Activated T-cell treated with anti-CD3 and anti-CD28 coated beads for 4 hours (primary cell): ENCODE results near the gene USH1G.

Experiments
- DNase-seq: peaks from one replicate; pipeline ENCODE4 v3.0.0-alpha.2; 2020

USH1G gene

DNA sequence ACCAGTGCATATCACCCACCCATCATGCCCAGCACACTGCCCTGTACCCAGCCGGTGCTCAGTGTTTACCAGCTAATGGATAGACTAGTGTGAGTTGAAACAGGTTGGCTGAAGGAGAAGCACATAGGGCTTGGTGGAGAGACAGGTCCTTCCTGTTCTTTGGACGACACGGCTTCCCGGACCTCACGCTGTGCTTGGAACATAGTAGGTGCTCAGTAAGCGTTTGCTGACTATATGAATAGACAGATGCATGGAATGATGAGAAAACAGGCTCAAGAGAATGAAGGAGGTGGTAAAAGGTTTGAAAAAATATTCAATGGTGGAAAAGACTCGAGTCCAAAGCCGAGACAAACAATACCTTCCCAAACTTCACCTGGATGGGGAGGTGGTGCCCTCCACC lies 22.8 kb downstream of the USH1G start:
- DNase-seq: no peak

DNA sequence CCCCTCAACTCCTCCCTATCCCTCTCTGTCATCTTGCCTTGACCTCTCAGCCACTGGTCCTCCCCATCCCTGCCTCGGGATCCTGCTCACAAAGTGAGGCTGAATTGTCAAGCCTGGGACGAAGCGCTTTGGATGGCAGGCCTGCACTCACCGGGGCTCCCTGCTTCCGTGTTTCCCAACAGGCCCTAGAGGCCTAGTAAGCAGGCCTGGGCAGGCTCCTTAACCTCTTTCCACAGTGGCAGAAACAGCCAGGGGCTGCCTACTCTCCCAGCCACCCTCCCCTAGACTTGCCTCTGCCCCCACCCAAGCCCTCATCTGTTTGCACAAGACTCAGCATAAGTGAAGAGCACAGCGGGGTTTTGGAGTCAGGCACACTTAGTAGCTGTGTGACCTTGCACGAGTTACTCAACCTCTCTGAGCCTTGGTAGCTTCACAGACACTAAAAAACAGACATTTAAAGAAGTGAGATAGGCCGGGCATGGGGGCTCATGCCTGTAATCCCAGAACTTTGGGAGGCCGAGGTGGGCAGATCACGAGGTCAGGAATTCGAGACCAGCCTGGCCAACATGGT lies 24.6 kb downstream of the USH1G start:
- no peak for DNase-seq

DNA sequence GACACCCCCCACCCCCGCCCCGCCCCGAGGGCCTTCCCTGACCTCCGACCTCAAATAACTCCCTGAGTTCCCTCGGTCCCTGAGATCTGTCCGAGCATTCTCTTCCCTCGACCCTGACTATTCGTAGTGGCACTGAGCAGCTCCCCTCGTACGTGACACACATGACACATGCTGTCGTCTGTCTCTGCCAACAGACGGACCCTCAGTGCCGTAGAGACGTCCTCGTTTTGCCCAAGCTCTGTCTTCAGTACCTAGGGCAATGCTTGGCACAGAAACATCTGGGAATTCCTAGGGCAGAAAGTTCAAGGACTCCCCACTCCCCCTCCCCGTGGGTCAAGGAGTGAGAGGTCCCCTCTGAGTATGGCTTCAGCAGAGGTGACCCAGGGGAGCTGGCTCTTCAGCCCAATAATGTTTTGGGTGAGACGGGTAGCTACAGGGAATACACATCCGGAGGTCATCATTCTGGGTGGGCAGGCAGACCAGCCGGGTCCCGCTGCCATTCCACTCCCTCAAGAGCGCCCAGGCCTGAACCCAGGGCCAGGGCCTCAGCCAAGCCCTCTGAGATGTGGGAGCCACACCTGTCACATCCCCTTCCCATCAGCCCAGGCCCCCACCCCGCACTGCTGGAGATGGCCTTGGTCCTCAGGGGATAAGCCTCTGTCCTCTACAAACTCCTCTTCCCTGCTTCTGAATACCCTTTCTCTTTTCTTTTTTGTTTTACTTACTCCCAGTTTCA lies 29.0 kb downstream of the USH1G start:
- DNase-seq: no peak

DNA sequence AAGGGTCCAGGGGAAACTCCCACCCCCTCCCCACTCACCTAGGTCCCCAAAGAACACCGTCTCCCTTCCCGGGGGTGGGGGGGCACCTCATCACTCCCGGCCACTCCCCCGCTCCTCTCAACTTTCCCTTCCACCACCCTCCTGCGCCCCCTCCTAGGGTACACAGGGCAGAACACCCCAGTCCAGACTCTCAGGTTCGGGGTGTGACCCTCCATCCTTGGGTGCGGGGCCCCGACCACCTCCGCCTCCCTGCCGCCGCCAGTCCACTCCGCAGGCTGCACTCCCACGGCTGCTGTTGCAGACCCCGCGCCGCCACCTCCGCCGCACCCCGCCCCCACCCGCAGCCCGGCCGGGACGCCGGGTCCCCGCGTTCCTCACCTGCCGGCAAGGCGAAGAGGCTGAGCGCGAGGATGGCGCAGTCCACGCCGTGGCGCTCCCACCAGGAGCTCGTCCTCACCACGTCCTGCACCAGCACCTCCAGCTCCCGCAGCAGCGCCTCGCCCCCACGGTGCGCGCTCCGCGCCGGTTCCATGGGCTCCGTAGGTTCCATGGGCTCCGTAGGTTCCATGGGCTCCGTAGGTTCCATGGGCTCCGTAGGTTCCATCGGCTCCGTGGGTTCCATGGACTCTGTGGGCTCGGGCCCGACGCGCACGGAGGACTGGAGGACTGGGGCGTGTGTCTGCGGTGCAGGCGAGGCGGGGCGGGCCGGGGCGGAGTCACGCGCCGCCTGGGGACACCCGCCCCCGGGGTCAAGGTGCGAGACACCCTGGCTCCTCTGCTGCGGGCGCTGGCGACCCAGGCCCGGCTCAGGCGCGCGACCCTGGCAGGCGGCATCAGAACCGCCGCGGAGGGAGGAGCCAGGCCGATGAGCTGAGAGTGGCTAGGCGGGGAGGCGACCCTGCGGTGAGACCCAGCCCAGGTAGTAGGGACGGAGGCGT lies 29.8 kb downstream of the USH1G start, which contains the start of gene FADS6:
FADS6 (minus strand) TSS at position 660 of the 938 bp plus-strand sequence; CDS start at position 622, 38 bp downstream.
- no peak for DNase-seq

DNA sequence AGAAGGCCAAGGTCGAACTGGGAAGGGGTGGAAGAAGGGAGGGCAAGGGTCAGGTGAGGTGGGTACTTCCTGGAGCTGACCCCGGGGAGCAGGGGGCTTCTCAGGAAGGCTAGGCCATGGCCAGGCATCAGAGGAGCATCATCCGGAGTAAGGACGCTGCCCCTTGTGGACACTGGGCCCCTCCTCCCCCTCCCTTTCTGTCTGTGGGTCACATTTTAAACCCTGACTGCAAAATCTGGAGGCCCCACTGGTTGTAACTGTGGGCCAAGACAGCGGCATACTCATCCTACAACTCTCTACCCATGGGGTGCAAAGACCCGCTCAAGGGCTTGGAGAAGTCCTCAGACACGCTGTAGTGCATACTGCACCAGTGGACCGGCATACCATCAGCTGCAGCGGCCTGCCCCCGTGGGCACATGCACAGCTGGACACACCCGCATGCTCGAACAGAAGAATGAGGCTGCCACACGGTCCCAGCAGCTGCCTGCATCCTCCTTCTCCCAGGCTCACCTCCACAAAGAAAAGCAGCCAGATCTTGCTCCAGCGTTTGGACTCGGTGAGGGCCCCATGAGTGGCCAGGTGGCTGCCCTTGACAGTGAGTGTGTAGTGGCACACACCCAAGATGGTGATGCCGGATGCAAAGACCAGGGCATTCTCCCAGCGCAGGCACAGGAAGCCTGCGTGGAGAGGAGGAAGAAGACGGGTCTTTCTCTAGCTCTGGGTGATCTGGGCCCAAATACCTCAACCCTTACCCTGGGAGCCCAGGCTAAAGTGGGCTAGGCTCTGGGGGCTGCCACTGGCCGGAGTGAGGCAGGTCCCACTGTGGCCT lies 30.8 kb downstream of the USH1G start:
- DNase-seq: no peak

DNA sequence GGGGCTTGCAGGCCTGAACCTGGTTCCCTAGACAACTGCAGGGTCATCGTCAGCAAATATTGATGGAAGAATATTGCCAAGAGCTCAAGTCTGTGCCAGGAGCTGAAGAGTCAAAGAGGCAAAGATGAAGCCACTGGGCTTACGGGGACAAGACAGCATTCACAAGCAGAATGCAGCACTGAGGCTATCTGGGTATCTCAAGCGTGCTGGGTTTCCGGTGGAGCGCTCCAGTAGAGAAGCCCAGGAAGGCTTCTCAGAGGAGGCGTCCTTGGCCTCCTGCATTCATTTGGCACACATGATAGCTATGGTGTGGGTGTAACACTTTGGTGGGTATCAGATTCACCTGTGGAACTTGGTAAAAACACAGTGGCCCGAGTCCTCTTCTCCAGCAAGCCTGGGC lies 32.5 kb downstream of the USH1G start:
- DNase-seq: no peak

DNA sequence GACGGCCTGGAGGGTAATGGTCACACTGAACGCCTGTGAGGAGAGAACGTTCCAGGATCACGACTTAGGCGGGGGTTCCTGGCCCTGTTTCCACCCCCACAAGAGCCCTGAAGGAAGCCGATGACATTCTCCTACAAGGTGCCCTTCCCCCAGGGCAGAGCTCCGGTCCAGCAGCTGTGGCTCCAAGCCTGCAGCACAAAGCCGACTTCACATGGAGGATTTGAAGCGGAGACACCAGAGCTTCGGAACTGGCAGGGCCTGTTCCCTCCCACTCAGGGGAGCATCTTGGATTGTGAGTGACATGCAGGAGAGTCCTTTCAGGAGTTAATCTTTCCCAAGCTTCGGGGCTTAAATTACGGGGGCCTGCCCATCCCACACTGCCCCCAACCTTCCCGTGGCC lies 34.6 kb downstream of the USH1G start:
- DNase-seq: no peak

DNA sequence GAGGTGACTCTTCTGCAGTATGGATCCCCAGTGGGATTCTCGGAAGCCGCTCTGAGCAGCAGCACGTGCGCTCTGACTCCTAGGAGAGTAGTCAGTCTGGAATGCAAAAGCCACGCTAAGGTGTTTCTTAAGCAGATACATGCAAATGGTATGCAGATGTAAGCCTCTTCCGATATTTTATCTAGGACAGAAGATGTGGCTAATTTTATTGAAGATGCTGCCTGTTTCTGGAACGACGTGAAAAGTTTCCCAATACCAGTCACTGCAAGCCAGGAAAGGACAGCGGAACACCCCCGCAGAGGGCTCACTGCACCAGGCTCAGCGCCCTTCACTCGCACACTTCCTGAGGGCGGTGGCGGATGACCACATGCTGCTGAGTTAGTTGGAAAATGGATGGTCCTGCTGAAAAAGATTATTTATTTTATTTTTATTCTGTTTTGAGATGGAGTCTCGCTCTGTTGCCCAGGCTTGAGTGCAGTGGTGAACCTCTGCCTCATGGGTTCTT lies 39.8 kb downstream of the USH1G start:
- DNase-seq: no peak

DNA sequence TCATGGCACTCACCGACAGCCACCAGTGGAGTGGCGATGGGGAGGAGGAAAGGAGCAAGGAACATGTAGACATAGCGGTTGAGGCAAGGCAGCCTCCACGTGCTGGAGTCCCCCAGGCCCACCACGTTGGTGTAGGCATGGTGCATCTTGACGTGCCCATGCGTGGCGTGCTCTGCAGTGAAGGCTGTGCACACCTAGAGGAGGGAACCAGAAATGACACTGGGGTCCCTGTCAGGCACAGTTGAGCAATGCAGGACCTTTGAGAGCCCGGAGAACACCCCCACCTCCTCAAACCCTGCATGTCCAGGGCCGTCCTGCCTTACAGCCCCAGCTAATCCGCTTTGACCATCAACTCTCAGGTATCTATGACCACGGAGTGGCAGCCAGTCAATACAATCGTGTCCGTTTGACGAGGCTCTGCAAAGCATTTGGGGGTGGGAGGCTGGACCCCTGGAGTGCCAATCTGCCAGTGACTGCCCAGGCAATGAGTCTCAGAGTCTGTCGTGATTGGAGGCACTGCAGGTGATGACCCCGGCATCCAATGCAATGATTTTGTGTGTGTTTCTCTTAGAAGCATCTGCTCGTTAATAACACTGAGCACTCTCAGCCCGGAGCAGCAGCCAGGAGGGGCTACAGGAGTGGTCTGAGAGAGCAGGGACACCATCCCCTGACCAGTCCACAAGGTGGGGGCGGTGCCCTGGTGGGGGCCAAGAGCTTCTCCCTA lies 40.4 kb downstream of the USH1G start:
- DNase-seq: no peak

DNA sequence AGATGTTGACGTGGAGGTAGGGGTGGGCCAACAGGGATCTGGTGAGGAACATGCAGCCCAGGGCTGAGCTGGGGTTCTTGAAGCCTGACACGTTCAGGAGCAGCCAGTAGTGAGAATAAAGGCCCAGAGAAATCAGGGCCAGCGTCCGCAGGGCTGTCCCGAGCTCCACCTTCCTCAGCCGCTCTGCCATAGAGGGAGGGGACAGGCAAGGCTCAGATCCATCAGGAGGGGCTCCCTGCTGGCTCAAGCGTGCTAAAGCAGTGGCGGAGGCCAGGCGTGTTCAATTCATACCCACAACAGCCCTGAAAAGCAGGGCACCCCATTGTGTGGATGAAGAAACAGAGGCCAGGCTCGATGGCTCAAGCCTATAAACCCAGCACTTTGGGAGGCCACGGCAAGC lies 42.0 kb downstream of the USH1G start:
- no peak for DNase-seq

DNA sequence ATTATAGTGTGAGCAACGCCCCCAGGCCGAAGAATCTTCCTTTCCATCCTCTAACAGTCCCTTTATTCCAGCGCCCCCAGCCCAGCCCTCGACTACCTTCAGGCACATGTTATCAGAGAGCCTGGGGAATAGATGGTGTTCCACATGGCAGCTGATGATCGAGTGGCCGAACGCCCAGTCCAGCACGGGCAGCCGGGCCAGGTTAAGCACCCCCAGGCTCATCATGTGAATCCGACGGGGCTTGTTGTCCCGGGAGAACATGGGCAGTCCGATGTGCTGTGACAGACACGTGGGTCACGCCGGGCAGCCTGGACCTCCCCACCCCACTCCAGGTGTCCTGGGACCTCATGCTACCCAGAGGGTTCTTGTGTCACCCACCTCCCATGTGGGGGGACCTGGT lies 43.7 kb downstream of the USH1G start:
- DNase-seq: no peak

DNA sequence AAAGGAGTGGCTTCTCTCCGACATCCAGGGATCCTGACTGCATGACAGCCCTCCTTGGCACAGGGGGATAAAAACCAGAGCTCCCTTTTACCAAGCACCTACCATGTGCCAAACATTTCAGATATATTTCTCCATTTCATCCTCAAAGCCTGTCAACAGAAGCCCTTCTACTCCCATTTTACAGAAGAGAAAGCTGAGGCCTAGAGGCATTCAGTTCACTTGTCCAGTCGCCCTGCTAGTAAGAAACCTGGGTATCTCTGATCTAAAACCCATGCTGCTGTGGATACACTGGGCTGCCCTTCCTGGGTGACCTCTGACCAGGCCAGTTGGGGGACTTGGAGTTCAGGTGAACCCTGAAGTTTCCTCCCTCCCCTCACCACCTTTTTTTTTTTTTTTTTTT lies 44.4 kb downstream of the USH1G start:
- no peak for DNase-seq

DNA sequence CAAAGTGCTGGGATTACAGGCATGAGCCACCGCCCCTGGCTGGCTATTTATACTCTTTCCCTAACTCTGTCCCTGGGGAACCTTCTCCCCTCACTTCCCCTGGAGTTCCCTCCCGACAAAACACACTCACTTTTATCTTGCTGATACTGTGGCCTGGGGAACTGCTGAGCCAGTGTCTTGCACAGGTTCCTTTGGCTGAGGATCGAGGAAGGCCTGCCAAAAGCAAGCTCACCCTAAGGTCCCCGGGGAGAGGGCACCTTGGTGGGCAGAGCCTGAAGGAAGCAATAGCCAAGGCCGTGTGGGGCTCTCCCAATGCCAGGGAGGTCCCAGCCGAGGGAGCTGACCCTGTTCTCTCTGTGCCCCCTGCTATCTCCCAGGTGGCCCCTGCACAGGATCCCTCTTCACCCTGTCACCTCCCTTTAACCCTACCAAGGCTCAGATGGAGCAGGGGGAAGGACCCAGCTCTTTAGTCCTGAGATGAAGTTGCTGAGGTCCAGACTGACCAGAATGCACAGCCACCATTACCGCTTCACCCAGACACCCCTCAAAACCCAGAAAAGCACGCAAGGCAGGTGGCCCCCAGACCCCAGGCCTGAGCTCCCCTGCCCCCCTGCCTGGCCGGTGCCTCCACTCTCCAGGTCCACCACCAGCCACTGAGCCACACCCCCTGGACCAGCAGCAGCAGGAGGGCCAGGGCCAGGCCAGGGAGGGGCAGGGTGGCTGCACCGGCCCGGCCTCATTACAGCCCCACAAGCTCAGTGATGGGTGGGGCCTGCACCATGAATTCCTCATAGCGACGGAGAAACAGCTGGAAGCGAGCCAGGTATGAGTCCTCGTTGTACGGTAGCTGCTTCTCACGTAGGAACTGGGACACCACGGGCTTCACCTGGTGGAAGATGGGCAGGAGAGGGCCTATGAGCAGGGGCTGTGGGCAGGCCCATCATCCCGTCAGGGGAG lies 45.2 kb downstream of the USH1G start:
- DNase-seq: no peak

DNA sequence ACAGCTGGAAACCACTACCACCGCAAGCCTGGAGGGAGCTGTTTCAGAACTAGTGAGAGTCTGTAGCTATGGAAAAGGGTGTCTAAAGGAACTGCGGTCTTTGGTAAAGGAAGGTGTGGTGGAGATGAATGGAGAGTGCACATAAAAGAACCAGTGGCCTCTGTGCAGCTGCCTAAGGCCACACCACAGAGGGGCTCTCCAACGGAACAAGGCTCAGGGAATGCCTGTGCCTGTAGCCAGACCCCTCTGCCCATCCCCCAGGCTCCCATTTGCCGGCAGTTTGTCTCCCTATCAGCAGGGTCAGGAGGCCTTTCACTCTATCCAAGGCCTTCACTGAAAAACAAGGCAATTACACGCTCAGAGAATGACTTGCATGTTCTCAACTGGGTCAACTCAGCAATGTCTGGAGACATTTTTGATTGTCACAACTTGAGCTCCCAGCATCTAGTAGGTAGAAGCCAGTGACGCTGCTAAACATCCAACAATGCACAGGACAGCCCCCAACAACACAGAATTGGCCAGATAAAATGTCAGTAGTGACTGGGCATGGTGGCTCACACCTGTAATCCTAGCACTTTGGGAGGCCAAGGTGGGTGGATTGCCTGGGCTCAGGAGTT lies 47.0 kb downstream of the USH1G start:
- no peak for DNase-seq

DNA sequence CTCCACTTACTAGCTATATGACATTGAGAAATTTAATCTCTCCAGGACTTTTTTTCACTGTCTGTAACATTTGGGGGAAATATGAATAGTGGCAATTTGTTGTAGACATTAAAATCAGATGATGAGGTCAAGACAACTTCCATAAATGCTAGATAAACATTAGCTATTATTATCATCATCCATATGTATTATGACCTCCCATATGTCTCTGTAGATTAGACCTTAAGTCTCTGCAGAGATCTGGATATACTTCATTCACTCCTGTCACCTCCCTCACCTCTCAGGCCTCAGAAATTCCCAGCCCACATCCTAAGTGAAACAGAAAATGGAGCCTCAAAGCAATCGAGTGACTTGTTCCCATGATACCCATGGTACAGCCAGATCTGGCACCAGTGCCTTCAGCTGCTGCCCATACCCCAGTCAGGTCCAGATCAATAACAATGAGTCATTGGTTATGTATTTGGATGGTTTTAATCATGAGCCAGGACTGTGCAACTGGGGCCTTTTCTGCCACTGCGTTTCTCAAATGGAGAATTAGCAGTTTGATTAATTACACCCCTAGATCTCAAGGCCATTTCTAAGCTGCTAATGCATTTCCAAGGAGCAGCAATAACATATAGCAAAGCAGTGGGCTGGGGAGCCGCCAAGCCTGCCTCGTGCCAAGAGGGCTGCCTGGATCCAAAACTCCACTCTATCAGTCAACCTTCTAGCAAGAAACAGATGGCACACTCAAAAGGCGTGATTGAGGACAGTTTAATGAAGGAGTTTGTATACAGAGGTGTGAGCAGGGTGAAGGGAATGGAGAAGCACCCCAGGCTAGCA lies 47.7 kb downstream of the USH1G start:
- no peak for DNase-seq

DNA sequence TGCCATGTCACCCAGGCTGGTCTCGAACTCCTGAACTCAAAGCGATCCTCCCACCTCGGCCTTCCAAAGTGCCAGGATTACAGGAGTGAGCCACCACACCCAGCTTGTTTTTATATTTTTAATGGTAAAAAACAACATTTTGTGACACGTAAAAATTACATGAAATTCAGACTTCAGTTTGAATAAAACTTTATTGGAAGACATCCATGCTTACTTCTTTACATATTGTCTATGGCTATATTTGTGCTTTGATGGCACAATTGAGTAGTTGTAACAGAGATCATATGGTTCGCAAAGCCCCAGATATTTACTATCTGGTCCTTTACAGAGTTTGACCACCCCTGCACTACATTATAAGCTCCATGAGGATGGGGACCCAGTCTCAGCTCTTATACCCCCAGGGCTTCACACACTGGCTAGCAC lies 48.4 kb downstream of the USH1G start:
- DNase-seq: no peak

DNA sequence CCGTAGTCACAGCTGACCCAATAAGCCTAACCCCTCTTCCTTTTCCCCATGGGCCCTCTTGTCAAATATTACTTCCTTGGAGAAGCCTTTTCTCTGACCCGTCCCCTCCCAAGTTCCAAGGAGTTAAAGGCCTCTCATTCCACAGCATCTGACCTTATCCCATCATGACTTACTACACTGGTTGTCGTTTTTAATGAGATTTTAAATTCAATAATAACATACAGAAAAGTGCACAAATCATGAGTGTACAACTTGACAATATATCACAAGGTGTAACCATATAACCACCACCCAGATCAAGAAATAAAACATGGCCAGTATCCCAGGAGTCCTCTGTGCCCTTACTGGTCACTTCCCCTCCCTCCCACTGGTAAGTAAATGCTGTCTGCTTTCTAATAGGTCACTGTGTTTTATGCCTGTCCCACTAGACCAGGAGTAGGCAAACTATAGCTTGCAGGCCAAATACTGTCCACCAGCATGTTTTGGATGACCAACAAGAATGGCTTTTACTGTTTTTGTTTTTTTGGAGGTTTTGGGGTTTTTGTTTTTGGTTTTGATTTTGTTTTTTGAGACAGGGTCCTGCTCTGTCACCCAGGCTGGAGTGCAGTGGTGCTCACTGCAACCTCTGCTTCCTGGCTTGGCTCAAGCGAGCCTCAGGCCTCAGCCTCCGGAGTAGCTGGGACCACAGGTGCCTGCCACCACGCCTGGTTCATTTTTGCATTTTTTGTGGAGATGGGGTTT lies 49.0 kb downstream of the USH1G start:
- no peak for DNase-seq
